ENCODE measurements around the gene GNB1. TPM values are rescaled to one million over a fixed set of nuclear protein-coding genes. Genes with fewer than 3 reads are reported as not detected.

Gene GNB1
- total RNA-seq, 1 experiment from 2014 or later = 362 TPM

- DNase-seq (ENCODE audit: low read depth) = no peak
- in situ Hi-C loops (cut with HindIII; ENCODE audit: low pct_unique_long_range_greater_than_20kb, low sequenced_read_pairs) = no loop called here
Observed at GRCh38 chr1:1846386-1846918, 44.4 kb downstream of the GNB1 start.

- in situ Hi-C loops (cut with HindIII; ENCODE audit: low pct_unique_long_range_greater_than_20kb, low sequenced_read_pairs) = no loop called here
Observed at GRCh38 chr1:1842360-1843146, 48.3 kb downstream of the GNB1 start.

GRCh38 chr1:1841575-1841995 is 49.3 kb downstream of the GNB1 start:
- DNase-seq (ENCODE audit: low read depth) = no peak
- in situ Hi-C loops (cut with HindIII; ENCODE audit: low pct_unique_long_range_greater_than_20kb, low sequenced_read_pairs) = no loop called here

More at GRCh38 chr1:1842360-1843146, 48.3 kb downstream of the GNB1 start:
- no peak for DNase-seq (ENCODE audit: low read depth)

GRCh38 chr1:1839311-1839965 is 51.4 kb downstream of the GNB1 start:
- in situ Hi-C loops (cut with HindIII; ENCODE audit: low pct_unique_long_range_greater_than_20kb, low sequenced_read_pairs) = no loop called here
- DNase-seq (ENCODE audit: low read depth) = no peak

GRCh38 chr1:1836119-1836518 is 54.8 kb downstream of the GNB1 start:
- in situ Hi-C loops (cut with HindIII; ENCODE audit: low pct_unique_long_range_greater_than_20kb, low sequenced_read_pairs) = no loop called here
- DNase-seq (ENCODE audit: low read depth) = no peak

GRCh38 chr1:1835546-1835945 is 55.3 kb downstream of the GNB1 start:
- DNase-seq (ENCODE audit: low read depth) = no peak
- in situ Hi-C loops (cut with HindIII; ENCODE audit: low pct_unique_long_range_greater_than_20kb, low sequenced_read_pairs) = no loop called here

- DNase-seq (ENCODE audit: low read depth) = peak; percentile 73
- in situ Hi-C loops (cut with HindIII; ENCODE audit: low pct_unique_long_range_greater_than_20kb, low sequenced_read_pairs) = no loop called here
Observed at GRCh38 chr1:1833916-1834325, 57.0 kb downstream of the GNB1 start.

- DNase-seq (ENCODE audit: low read depth) = no peak
- in situ Hi-C loops (cut with HindIII; ENCODE audit: low pct_unique_long_range_greater_than_20kb, low sequenced_read_pairs) = no loop called here
Observed at GRCh38 chr1:1833456-1833855, 57.4 kb downstream of the GNB1 start.

GRCh38 chr1:1832820-1833219 is 58.1 kb downstream of the GNB1 start:
- in situ Hi-C loops (cut with HindIII; ENCODE audit: low pct_unique_long_range_greater_than_20kb, low sequenced_read_pairs) = no loop called here

GRCh38 chr1:1832166-1832565 is 58.7 kb downstream of the GNB1 start:
- in situ Hi-C loops (cut with HindIII; ENCODE audit: low pct_unique_long_range_greater_than_20kb, low sequenced_read_pairs) = no loop called here
- no peak for DNase-seq (ENCODE audit: low read depth)

More at GRCh38 chr1:1832820-1833219, 58.1 kb downstream of the GNB1 start:
- DNase-seq (ENCODE audit: low read depth) = peak; percentile 22

- DNase-seq (ENCODE audit: low read depth) = no peak
- in situ Hi-C loops (cut with HindIII; ENCODE audit: low pct_unique_long_range_greater_than_20kb, low sequenced_read_pairs) = loop anchor here (10.0 kb wide), 1 partner anchor 58 kb away; no protein-coding TSS in a partner anchor
Observed at GRCh38 chr1:1827089-1827848, 63.6 kb downstream of the GNB1 start.

- peak; percentile 62 for DNase-seq (ENCODE audit: low read depth)
- in situ Hi-C loops (cut with HindIII; ENCODE audit: low pct_unique_long_range_greater_than_20kb, low sequenced_read_pairs) = loop anchor here (10.0 kb wide), 1 partner anchor 58 kb away; no protein-coding TSS in a partner anchor
Observed at GRCh38 chr1:1826356-1827088, 64.4 kb downstream of the GNB1 start.

GRCh38 chr1:1825217-1825616 is 65.7 kb downstream of the GNB1 start:
- DNase-seq (ENCODE audit: low read depth) = no peak
- in situ Hi-C loops (cut with HindIII; ENCODE audit: low pct_unique_long_range_greater_than_20kb, low sequenced_read_pairs) = loop anchor here (10.0 kb wide), 1 partner anchor 60 kb away; no protein-coding TSS in a partner anchor

- no peak for DNase-seq (ENCODE audit: low read depth)
- in situ Hi-C loops (cut with HindIII; ENCODE audit: low pct_unique_long_range_greater_than_20kb, low sequenced_read_pairs) = loop anchor here (10.0 kb wide), 1 partner anchor 65 kb away; no protein-coding TSS in a partner anchor
Observed at GRCh38 chr1:1819762-1820161, 71.1 kb downstream of the GNB1 start.

- in situ Hi-C loops (cut with HindIII; ENCODE audit: low pct_unique_long_range_greater_than_20kb, low sequenced_read_pairs) = no loop called here
- DNase-seq (ENCODE audit: low read depth) = no peak
Observed at GRCh38 chr1:1817221-1817620, 73.7 kb downstream of the GNB1 start.

GRCh38 chr1:1815606-1816281 is 75.1 kb downstream of the GNB1 start:
- in situ Hi-C loops (cut with HindIII; ENCODE audit: low pct_unique_long_range_greater_than_20kb, low sequenced_read_pairs) = no loop called here

GRCh38 chr1:1809489-1809888 is 81.4 kb downstream of the GNB1 start:
- in situ Hi-C loops (cut with HindIII; ENCODE audit: low pct_unique_long_range_greater_than_20kb, low sequenced_read_pairs) = no loop called here
- no peak for DNase-seq (ENCODE audit: low read depth)

More at GRCh38 chr1:1815606-1816281, 75.1 kb downstream of the GNB1 start:
- DNase-seq (ENCODE audit: low read depth) = no peak

Measured in Caki2 (cell line).